B cell (primary cell): ENCODE data around the gene TYROBP. TPM values are rescaled to one million over a fixed set of nuclear protein-coding genes. Genes with fewer than 3 reads are reported as not detected.

Experiments used
- ATAC-seq: fragments of 200-7000 bp; cut with Tn5 transposase; one replicate; pipeline ENCODE4 v1.10.0; 2021; ENCODE audit warnings: low read depth, mild to moderate bottlenecking, moderate number of reproducible peaks, moderate library complexity
- CTCF ChIA-PET: fragments of 350-600 bp; sonication (Branson Sonifier 250); formaldehyde crosslinking; loops from one replicate; lab custom pipeline; 2021; ENCODE audit warnings: antibody characterized with exemption, inconsistent platforms; lab: Charles Lee
- POLR2A ChIA-PET: fragments of 350-600 bp; sonication (Branson Sonifier 250); formaldehyde crosslinking; loops from one replicate; lab custom pipeline; 2021; ENCODE audit warnings: antibody characterized with exemption; lab: Charles Lee
- DNase-seq: peaks from one replicate; pipeline ENCODE4 v3.0.0; 2013
- H2AFZ ChIP-seq: 2 replicates; pipeline ENCODE4 v1.6.1; 2012; ENCODE audit warnings: mild to moderate bottlenecking, low read depth, low read length; ENCODE audit not compliant: insufficient read depth, poor library complexity, severe bottlenecking
- H3K27ac ChIP-seq, 2 donors: 1 replicate in 1 of 2; 2 replicates in 1 of 2; pipeline ENCODE4 v1.5.1; 2012 to 2013; ENCODE audit warnings: low read length in 2 of 2, mild to moderate bottlenecking in 2 of 2, moderate library complexity in 1 of 2
- H3K27me3 ChIP-seq, 4 experiments: fragments of 200-600 bp in 1 of 4; sonication (generic) in 1 of 4; replicated peaks in 1 of 4; 1 replicate in 2 of 4; 2 replicates in 2 of 4; pipeline versions ENCODE4 v1.6.1 to v1.7.0; 2013 to 2016; ENCODE audit warnings: low read length in 3 of 4, mild to moderate bottlenecking in 2 of 4, mixed read lengths in 1 of 4, moderate library complexity in 1 of 4; ENCODE audit not compliant: insufficient read depth in 4 of 4, control insufficient read depth in 3 of 4; ENCODE audit errors: control extremely low read depth in 1 of 4
- H3K36me3 ChIP-seq, 2 experiments: replicated peaks in 1 of 2; 1 replicate in 1 of 2; 2 replicates in 1 of 2; pipeline versions ENCODE4 v1.6.1 to v1.7.1; 2013; ENCODE audit warnings: low read length in 1 of 2; ENCODE audit not compliant: insufficient read depth in 2 of 2, control insufficient read depth in 1 of 2; ENCODE audit errors: control extremely low read depth in 1 of 2, extremely low read depth in 1 of 2
- H3K4me1 ChIP-seq, 2 donors: fragments of 200-600 bp in 1 of 2; sonication (generic) in 1 of 2; 1 replicate in 1 of 2; 2 replicates in 1 of 2; pipeline versions ENCODE4 v1.5.1 to v1.6.1; 2013 to 2017; ENCODE audit warnings: low read length in 2 of 2; ENCODE audit not compliant: control insufficient read depth in 2 of 2, insufficient read depth in 2 of 2
- H3K4me2 ChIP-seq: replicated peaks from 2 replicates; pipeline ENCODE3; 2012; ENCODE audit warnings: mild to moderate bottlenecking, low read depth, low read length; ENCODE audit not compliant: poor library complexity, severe bottlenecking
- H3K4me3 ChIP-seq, 5 experiments: fragments of 200-600 bp in 1 of 5; sonication (generic) in 1 of 5; 1 replicate in 3 of 5; 2 replicates in 2 of 5; pipeline versions ENCODE4 v1.5.1 to v1.7.0; 2011 to 2016; ENCODE audit warnings: low read length in 4 of 5, mild to moderate bottlenecking in 4 of 5, low read depth in 2 of 5, control low read depth in 1 of 5, moderate library complexity in 1 of 5; ENCODE audit not compliant: insufficient read depth in 1 of 5; ENCODE audit errors: control extremely low read depth in 1 of 5, extremely low read depth in 1 of 5
- H3K79me2 ChIP-seq: fragments of 200-600 bp; sonication (generic); one replicate; pipeline ENCODE4 v1.6.0; 2016; ENCODE audit warnings: low read length; ENCODE audit not compliant: control insufficient read depth, insufficient read depth
- H3K9ac ChIP-seq: fragments of 200-600 bp; sonication (generic); 2 replicates; pipeline ENCODE4 v1.6.1; 2017; ENCODE audit warnings: mild to moderate bottlenecking, low read length, moderate library complexity
- H3K9me3 ChIP-seq, 3 donors: one replicate each; pipeline versions ENCODE4 v1.6.1 to v1.7.1; 2013; ENCODE audit warnings: low read length in 2 of 3; ENCODE audit not compliant: control insufficient read depth in 2 of 3, insufficient read depth in 1 of 3; ENCODE audit errors: control extremely low read depth in 1 of 3
- H4K20me1 ChIP-seq: 2 replicates; pipeline ENCODE4 v1.6.0; 2012; ENCODE audit warnings: mild to moderate bottlenecking, low read length; ENCODE audit not compliant: insufficient read depth, control insufficient read depth, poor library complexity, severe bottlenecking
- H3K27ac Mint-ChIP-seq: one replicate; pipeline ENCODE4 v1.8.0; 2021; ENCODE audit warnings: mixed read lengths
- H3K27me3 Mint-ChIP-seq: one replicate; pipeline ENCODE4 v1.8.0; 2021; ENCODE audit warnings: mixed read lengths
- H3K4me1 Mint-ChIP-seq: one replicate; pipeline ENCODE4 v1.8.0; 2021; ENCODE audit warnings: mixed read lengths
- H3K4me3 Mint-ChIP-seq: one replicate; pipeline ENCODE4 v1.8.0; 2021; ENCODE audit warnings: mixed read lengths
- H3K9me3 Mint-ChIP-seq: one replicate; pipeline ENCODE4 v1.8.0; 2022; ENCODE audit warnings: mixed read lengths; ENCODE audit not compliant: insufficient read depth
- CTCF ChIP-seq: fragments of 200-600 bp; IDR thresholded peaks from one replicate; pipeline ENCODE4 v1.8.0; 2022; ENCODE audit warnings: antibody characterized with exemption, mild to moderate bottlenecking
- EZH2 ChIP-seq: IDR thresholded peaks from 2 replicates; pipeline ENCODE4 v1.6.1; 2012; ENCODE audit warnings: borderline replicate concordance, low read depth, mild to moderate bottlenecking, moderate library complexity, low read length; ENCODE audit not compliant: insufficient read depth, poor library complexity, severe bottlenecking
- WGBS: methylation state at CpG from one replicate; pipeline ENCODE4 v1.1.5; 2013; ENCODE audit warnings: missing lambda C conversion rate; ENCODE audit not compliant: insufficient coverage; 5-methylcytosine and 5-hydroxymethylcytosine counted together
- intact Hi-C: fragments of 100-400 bp; cut with micrococcal nuclease; formaldehyde crosslinking; loops from one replicate; pipeline ENCODE4 v1.10.0; 2022
- polyA plus RNA-seq: library from polyadenylated mRNA; depleted of rRNA; stranded (reverse); fragments of >200 nt; gene quantifications from 2 replicates; pipeline ENCODE4 v1.2.3, GENCODE V29; 2012
- total RNA-seq, 2 donors: library from RNA; stranded (reverse); fragments of 120-200 nt in 1 of 2; gene quantifications; 1 replicate in 1 of 2; 2 replicates in 1 of 2; pipeline versions ENCODE4 v1.2.3 to v1.2.4, GENCODE V29; 2013 to 2022

Gene TYROBP
- total and polyA plus RNA-seq, 2 donors (not counting 1 experiment from before 2014, with no cell fraction given): 2.7 to 25.6 TPM

GRCh38 chr19:35897706-35898451 is 10.2 kb downstream of the TYROBP start:
- intact Hi-C loops: no loop called here
- Histone ChIP-seq H4K20me1 (peaks cover 65% of the 10 kb centered on the region), H3K4me3 (peak overlapping the region; percentile 74 to 100 (median 91)), H3K27ac (peak overlapping the region; percentile 100), H3K36me3 (peaks cover 15 to 58% of the 10 kb centered on the region in 2 experiments), H2AFZ (no peak overlapping the region), H3K4me2 (peak overlapping the region; percentile 79), H3K4me1 (peaks cover 38 to 51% of the 10 kb centered on the region in 2 donors), H3K9ac (peak overlapping the region; percentile 100), H3K9me3 (peaks cover 0 to 3% (median 0%) of the 10 kb centered on the region in 3 donors), H3K79me2 (peaks cover 45% of the 10 kb centered on the region), H3K27me3 (no peaks in the 10 kb centered on the region)
- CTCF ChIA-PET: interaction anchor here (1.0 to 3.6 kb wide), 3 partner anchors 16 to 34 kb away, joined by 3 to 11 read pairs (median 11); no protein-coding TSS in a partner anchor
- H3K9me3 Mint-ChIP-seq: no peaks in the 10 kb centered on the region
- H3K4me1 Mint-ChIP-seq: peaks cover 51% of the 10 kb centered on the region
- peak overlapping the region; percentile 98 for H3K27ac Mint-ChIP-seq
- ATAC-seq (no peak), DNase-seq (peak; percentile 27)
- no peak for TF ChIP-seq CTCF
- no peak for TF ChIP-seq EZH2
- 98% methylated on average over 11 of the region's 13 CpGs for WGBS
- H3K27me3 Mint-ChIP-seq: no peaks in the 10 kb centered on the region
- peak overlapping the region; percentile 94 for H3K4me3 Mint-ChIP-seq
- POLR2A ChIA-PET: interaction anchor here (0.6 to 0.7 kb wide), 3 partner anchors 18 to 97 kb away, joined by 3 read pairs; partner anchors contain the start of gene SDHAF1

- Histone ChIP-seq H3K4me3 (no peak overlapping the region), H3K36me3 (peaks cover 15 to 67% of the 10 kb centered on the region in 2 experiments), H2AFZ (no peak overlapping the region), H3K4me1 (peaks cover 26 to 38% of the 10 kb centered on the region in 2 donors), H3K9ac (no peak overlapping the region), H3K9me3 (peaks cover 0 to 3% (median 0%) of the 10 kb centered on the region in 3 donors), H4K20me1 (peaks cover 72% of the 10 kb centered on the region), H3K79me2 (peaks cover 45% of the 10 kb centered on the region), H3K27me3 (no peaks in the 10 kb centered on the region), H3K27ac (peak overlapping the region in 1 of 2 donors; percentile 100), H3K4me2 (peak overlapping the region; percentile 2)
- H3K4me3 Mint-ChIP-seq: peak overlapping the region; percentile 16
- no peak for TF ChIP-seq CTCF
- TF ChIP-seq EZH2: no peak
- ChIA-PET POLR2A (no interaction called here), CTCF (interaction anchor here (3.6 kb wide), 1 partner anchor 14 kb away, joined by 11 read pairs; no protein-coding TSS in a partner anchor)
- no peak overlapping the region for H3K27ac Mint-ChIP-seq
- H3K9me3 Mint-ChIP-seq: no peaks in the 10 kb centered on the region
- DNase-seq (no peak), ATAC-seq (no peak)
- over 99% methylated on average over 13 of the region's 13 CpGs for WGBS
- peaks cover 41% of the 10 kb centered on the region for H3K4me1 Mint-ChIP-seq
- no peaks in the 10 kb centered on the region for H3K27me3 Mint-ChIP-seq
- intact Hi-C loops: no loop called here
These were observed 11.5 kb downstream of the TYROBP start for GRCh38 chr19:35896643-35897040.
